ENCODE data around the gene PRIMA1.

Gene PRIMA1

DNA sequence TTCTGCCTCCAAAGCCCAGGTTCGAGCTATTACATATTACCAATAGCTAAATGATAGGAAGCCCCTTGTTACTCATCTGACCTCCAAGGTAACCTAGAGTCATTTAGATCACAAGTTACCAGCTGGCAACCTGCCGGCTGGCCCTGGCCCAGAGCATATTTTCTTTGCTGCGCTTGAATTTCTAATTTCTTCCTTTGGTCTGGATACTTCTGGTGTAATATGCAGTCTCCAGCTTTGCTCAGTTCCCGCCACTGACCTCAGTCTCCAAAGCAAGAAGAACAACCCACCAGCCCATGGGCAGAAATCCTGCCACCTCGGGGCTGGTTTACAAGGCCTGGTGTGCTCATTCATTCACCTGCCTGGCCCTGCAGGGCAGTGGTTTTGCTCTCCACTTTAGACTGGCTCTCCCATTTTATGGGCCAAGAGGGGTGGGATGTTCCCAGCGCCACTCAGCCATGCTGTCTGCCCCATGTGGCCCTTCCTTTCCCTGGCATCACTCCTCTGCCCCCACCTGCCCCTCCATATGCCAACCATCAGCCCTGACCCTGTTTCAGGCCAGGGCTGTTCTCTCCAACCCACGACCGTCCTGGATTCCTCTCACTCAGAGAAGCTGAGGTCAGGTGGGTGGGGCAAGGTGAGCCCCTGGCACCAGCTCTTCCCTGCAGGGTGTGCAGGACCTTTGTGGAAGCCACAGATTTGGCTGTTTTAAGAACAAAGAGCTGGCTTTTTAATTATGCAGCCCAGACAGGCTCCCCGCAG, 76.0 kb downstream of the PRIMA1 start:
- no peak for DNase-seq (ENCODE audit: low spot score)

GRCh38 chr14:93709249-93709648, 79.0 kb downstream of the PRIMA1 start:
- DNase-seq (ENCODE audit: low spot score) = no peak

DNA sequence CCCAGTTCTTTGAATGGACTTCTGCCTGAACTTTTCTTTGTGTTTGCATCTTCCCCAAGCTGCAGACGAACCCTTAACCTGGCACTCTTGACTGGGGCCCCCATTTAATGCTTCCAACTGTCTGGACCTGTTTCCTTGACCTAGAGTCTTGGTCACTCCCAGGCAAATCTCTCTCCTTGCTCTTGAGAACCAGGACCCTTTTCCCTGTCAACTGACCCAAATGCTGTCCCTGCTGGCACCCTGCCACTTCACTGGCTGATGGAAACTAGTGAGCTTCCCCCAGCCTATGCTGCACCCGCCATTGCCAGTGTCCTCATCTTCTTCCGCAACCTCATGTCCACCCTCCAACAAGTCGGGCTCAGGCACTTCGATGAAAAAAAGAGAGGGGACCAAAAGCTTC, 79.5 kb downstream of the PRIMA1 start:
- no peak for DNase-seq (ENCODE audit: low spot score)

- DNase-seq (ENCODE audit: low spot score) = no peak
Observed at GRCh38 chr14:93708311-93708734, 80.0 kb downstream of the PRIMA1 start.

- no peak for DNase-seq (ENCODE audit: low spot score)
Observed at GRCh38 chr14:93707475-93707874, 80.8 kb downstream of the PRIMA1 start.

DNA sequence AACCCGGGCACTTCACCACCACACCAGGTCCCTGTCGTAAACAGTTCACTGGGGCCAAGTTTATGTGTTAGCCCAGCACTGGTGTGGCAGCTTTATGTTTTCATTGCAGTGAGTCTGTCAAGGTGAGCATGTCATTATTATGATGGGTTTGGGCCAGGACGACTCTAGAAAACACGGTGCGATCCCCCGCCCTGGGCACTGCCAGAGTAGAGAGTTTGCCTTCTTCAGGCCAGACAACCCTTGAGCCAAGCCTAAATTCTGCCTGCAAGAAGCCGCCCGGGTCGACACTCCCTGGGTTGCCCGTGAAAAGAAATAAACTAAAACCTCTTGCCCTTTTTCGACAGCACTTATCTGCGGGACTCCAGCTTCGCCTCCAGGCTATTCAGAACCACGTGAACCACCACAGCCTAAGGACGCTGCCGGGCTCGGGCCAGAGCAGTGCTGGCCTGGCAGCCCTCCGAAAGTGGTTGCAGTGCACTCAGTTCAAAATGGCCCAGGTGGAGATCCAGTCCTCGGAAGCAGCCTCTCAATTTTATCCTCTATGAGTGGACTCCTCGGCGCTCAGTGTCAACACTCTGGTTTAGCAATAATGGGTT, 81.8 kb downstream of the PRIMA1 start:
- no peak for DNase-seq (ENCODE audit: low spot score)

DNA sequence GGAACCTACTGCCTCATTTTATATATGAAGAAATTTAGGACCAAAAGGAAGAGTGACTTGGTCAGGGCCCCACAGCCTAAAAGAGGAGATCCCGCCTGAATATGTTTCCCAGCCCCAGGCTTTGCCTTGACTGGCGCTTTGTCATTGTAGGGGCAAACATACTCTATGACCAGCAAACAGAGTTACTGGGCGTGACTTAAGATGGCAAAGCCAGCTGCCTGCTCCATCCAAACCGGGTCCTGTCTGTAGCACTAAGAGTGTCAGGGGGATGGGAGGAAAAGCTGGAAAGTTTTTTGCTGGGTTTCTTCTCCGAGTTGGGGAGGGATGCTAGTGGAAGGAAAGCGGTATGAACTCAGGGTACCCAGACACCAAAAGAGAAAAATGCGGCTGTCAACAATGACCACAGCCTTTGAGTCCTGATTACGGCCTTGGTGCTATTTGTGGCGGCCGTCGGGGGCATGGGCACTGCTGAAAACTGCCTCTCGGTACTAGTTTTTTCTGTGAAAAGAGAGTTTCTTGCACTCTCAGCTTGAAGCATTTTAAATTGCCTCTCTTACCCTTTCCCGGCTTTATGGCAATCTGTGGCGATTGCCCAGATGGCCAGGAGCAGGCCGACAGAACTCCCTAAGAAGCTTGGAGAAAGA, 82.7 kb downstream of the PRIMA1 start:
- DNase-seq (ENCODE audit: low spot score) = no peak

DNA sequence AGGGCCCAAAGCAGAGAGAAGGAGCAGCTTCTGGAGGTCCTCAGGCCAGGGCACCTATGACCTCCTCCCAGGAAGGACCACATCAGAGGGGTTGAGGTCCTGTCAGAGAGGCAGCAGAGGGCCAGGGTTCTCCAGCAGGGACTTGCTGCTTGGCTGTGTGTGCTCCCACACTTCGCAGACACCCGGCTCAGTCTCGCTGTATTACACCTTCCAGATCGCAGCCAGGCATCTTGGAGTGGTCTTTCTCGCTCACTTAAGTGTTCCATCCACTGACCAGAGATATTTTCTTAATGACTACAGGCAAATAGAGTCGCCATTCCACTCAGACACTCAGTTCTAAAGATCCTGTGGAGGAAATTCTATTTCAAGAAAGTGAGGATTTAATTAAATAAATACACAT, 84.3 kb downstream of the PRIMA1 start:
- DNase-seq (ENCODE audit: low spot score) = no peak

DNA sequence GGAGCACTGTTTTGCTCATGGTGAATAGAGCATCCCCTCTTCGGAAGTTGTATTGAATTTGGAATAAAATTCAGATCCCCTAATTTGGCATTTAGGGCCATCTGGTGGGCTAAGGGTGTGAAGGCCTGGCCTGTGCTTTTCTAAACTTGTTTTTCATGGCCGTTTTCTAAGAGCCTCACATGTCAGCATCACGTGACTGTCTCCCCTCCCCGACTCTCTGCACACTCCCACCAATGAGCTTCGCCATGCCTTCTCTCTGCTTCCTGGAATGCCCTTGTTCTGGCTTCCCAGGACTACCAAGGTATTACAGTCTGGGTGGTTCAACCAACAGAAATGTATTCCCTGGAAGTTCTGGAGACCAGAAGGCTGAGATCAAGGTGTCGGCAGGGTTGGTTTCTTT, 85.3 kb downstream of the PRIMA1 start:
- DNase-seq (ENCODE audit: low spot score) = no peak

DNA sequence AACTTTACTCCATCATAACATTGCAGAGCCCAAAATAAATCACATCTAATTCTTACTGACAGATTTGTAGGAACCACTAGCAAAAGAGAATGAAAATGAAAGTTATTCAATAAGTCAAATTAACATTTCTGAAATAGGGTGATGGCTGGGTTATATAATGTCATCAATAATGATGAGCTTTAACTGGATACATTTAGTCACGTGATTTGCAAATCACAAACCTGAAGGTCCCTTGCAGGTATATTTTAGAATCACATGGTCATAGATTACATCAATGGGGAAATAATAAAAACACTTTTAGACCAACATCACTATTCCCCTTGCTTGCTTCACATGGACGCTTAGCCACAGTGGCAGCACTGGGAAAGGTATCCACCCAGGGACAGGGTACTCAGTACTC, 86.7 kb downstream of the PRIMA1 start:
- DNase-seq (ENCODE audit: low spot score) = no peak

DNA sequence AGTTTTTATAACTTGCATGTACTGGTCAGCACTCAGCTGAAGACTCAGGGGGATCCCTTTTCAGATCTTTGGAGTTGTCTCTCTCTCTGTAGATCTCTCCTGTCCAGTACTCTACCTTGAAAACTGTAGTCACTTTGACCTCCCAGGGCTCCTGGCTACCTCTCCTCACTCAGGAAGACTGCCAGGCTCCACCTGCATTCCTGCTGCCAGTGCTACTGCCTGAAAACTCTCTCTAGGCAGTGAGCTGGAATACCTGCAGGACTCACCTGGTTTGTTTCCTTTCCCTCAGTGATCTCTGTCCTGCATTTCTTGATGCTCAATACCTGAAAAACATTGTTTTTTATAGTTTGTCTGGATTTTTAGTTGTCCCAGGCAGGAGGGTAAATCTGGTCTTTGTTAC, 87.4 kb downstream of the PRIMA1 start:
- no peak for DNase-seq (ENCODE audit: low spot score)

DNA sequence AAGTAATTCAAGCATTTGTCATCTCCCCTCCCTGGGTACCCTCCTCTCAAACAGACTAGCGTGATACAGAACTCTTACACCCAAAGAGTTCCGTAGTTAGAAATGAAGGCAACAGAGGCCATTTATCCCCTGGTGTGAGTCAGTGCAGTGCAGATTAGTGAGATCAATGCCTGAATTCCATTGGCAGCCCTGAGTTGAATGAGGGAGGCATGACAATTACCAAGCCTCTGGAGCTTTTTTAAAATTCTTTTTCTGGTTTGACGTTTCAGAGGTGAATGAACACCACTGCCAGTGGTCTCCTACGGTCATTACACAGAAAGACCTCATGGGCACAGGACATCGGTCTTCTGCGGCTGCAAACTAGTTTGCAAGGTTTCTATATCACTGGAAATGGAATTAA, 94.4 kb downstream of the PRIMA1 start:
- DNase-seq (ENCODE audit: low spot score) = no peak

DNA sequence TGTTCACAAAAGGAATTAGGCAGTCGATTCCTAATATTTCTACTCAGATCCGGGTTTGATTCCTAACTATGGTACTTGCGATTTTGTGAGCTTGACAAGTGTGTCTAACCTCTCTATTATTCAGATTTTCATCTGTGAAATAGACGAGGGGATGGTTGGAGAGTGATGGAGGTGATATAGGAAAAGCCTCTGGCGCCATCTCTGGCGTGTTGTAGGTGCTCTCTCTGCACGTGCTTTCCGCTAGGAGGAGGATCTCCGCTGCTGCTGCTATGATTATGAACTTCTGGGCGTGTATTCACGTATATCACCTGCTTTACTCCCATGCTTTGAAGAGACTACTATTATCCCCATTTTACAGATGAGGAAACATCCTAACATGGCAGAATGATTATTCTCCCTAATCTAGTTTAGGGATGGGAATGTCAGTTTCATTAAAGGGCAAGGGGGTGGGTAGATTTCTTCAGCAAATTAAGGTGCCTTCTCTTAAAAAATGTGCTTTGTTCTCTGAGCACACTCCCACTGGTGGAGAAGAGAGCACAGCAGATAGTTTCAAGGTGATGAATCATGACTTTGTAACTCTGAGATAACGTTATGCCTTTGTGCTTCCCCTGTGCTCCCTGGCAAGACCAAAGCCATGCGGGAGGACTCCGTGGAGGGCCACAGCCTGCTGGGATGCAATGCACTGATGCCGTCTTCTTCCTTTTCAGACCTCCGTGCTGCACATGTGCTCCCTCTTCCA, 97.1 kb downstream of the PRIMA1 start:
- DNase-seq (ENCODE audit: low spot score) = no peak

DNA sequence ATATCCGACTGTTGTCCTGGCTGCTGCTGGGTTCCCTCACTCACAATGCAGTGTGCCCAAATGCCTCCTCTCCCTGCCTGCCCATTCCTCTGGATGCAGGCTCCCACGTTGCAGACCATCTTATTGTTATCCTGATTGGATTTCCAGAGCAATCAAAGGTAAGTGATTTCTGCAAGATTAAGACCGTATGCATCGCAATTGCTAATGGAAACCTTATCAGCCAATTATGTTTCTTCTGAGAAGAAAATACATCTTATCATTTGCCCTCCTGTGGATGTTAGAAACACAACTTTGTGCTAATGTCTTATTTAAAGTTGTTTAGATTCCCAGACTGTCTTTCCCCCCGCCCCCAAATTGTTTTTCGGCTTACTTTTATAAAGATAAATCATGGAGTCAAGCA, 98.1 kb downstream of the PRIMA1 start:
- no peak for DNase-seq (ENCODE audit: low spot score)

- DNase-seq (ENCODE audit: low spot score) = no peak
Observed at GRCh38 chr14:93688820-93689219, 99.5 kb downstream of the PRIMA1 start.

- DNase-seq (ENCODE audit: low spot score) = no peak
Observed at GRCh38 chr14:93688239-93688666, 100.0 kb downstream of the PRIMA1 start.

GRCh38 chr14:93686268-93686667, 102.0 kb downstream of the PRIMA1 start:
- DNase-seq (ENCODE audit: low spot score) = no peak

- no peak for DNase-seq (ENCODE audit: low spot score)
Observed at GRCh38 chr14:93685121-93685895, 103.0 kb downstream of the PRIMA1 start.

GRCh38 chr14:93683226-93683625, 105.1 kb downstream of the PRIMA1 start:
- DNase-seq (ENCODE audit: low spot score) = no peak

GRCh38 chr14:93682459-93682858, 105.8 kb downstream of the PRIMA1 start:
- DNase-seq (ENCODE audit: low spot score) = no peak

- no peak for DNase-seq (ENCODE audit: low spot score)
Observed at GRCh38 chr14:93676416-93676958, 111.8 kb downstream of the PRIMA1 start.

DNA sequence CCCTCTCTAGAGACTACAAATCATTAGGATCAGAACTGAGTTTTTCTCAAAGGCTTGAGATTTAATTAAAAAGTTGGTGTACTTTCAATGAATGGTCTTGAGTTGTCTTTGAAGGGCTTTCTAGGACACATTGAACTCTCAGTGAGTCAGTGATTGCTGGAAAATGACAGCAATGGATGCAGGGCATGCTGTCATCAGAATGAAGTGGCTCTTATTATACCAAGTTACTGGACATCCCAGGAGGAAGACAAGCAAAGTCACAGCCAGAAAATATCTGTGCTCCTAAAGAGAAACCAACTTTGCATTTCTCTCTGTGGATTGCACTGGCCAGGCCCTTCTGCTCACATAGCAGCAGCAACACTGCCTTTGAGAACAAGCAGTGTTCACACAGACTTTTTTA, 112.6 kb downstream of the PRIMA1 start:
- no peak for DNase-seq (ENCODE audit: low spot score)

Measured in COLO829 (cell line).